K562 (cell line): Measurements from ENCODE around the gene CUL2. TPM values are rescaled to one million over a fixed set of nuclear protein-coding genes. Genes with fewer than 3 reads are reported as not detected.
"Not testable (repeated sequence)": the region's sequence is repeated elsewhere in the genome, so short reads cannot be mapped to it uniquely, and the experiment has no call there.

ENCODE experiments used
- ATAC-seq: fragments of 200-7000 bp; cut with Tn5 transposase; 3 replicates; pipeline ENCODE4 v1.9.1; 2020; ENCODE audit warnings: moderate library complexity
- BruUV-seq: library from RNA; stranded (reverse); fragments of 400-500 nt; replicated peaks from 2 replicates; lab custom pipeline; 2021; lab: Mats Ljungman, UMichigan
- CTCF ChIA-PET: fragments of 300-600 bp; formaldehyde crosslinking; extraction: SDS; loops from one replicate; lab custom pipeline; 2021; ENCODE audit warnings: low intra/inter-chr PET ratio; lab: Yijun Ruan, JAX
- POLR2A ChIA-PET: fragments of 300-600, 350-650 bp; sonication (Branson Sonifier 250); formaldehyde crosslinking; extraction: SDS; loops from one replicate; lab custom pipeline; 2021; ENCODE audit warnings: antibody characterized with exemption, inconsistent platforms; lab: Yijun Ruan, JAX
- DNase-seq, 4 experiments: peaks; one replicate each; pipeline versions ENCODE4 v3.0.0 to v3.0.0-alpha.2; 2011 to 2018; ENCODE audit warnings: low spot score in 3 of 4, mixed read lengths in 3 of 4; ENCODE audit errors: extremely low read depth in 1 of 4
- FAIRE-seq: peaks from 2 replicates; lab custom pipeline; 2011; peaks lifted over from hg19 to GRCh38; lab: Jason Lieb, UNC
- H2AFZ ChIP-seq: 2 replicates; pipeline ENCODE4 v1.6.0; 2011; ENCODE audit warnings: low read depth, low read length, control low read depth, inconsistent platforms
- H3K27ac ChIP-seq: fragments of 200-600 bp; 3 replicates; pipeline ENCODE4 v1.8.0; 2011; ENCODE audit warnings: low read depth, mild to moderate bottlenecking, control low read depth, inconsistent platforms, low read length, moderate library complexity, mixed read lengths; ENCODE audit errors: extremely low read depth
- H3K27me3 ChIP-seq, 2 experiments: fragments of 300-600 bp in 1 of 2; 2 replicates in 1 of 2; 3 replicates in 1 of 2; pipeline versions ENCODE4 v1.6.0 to v1.8.0; 2011; ENCODE audit warnings: inconsistent platforms in 2 of 2, low read length in 2 of 2, mild to moderate bottlenecking in 1 of 2, mixed read lengths in 1 of 2, moderate library complexity in 1 of 2; ENCODE audit not compliant: control insufficient read depth in 2 of 2, insufficient read depth in 2 of 2
- H3K36me3 ChIP-seq: fragments of 300-600 bp; 3 replicates; pipeline ENCODE4 v1.8.0; 2011; ENCODE audit warnings: mild to moderate bottlenecking, low read length, inconsistent platforms; ENCODE audit not compliant: control insufficient read depth, insufficient read depth
- H3K4me1 ChIP-seq, 2 experiments: fragments of 200-600 bp in 1 of 2; replicated peaks in 1 of 2; 2 replicates in 1 of 2; 3 replicates in 1 of 2; pipeline versions ENCODE4 v1.5.1 to v1.8.0; 2011; ENCODE audit warnings: inconsistent platforms in 2 of 2, low read length in 2 of 2, mild to moderate bottlenecking in 1 of 2, mixed read lengths in 1 of 2, moderate library complexity in 1 of 2; ENCODE audit not compliant: control insufficient read depth in 2 of 2, insufficient read depth in 2 of 2
- H3K4me2 ChIP-seq: 2 replicates; pipeline ENCODE4 v1.6.1; 2011; ENCODE audit warnings: low read length, control low read depth, inconsistent platforms, mixed read lengths; ENCODE audit not compliant: insufficient read depth
- H3K4me3 ChIP-seq: fragments of 200-600 bp; sonication (generic), shearing (Covaris generic); 2 replicates; pipeline ENCODE4 v1.5.1; 2016; ENCODE audit warnings: control low read depth, inconsistent platforms
- H3K79me2 ChIP-seq: fragments of 200-600 bp; 3 replicates; pipeline ENCODE4 v1.8.0; 2011; ENCODE audit warnings: low read length, inconsistent platforms; ENCODE audit not compliant: control insufficient read depth, insufficient read depth
- H3K9ac ChIP-seq, 2 experiments: 2 replicates each; pipeline versions ENCODE4 v1.6.0 to v1.6.1; 2011; ENCODE audit warnings: low read depth in 2 of 2, low read length in 2 of 2, control low read depth in 1 of 2, inconsistent platforms in 1 of 2, mild to moderate bottlenecking in 1 of 2, mixed read lengths in 1 of 2; ENCODE audit not compliant: insufficient read depth in 1 of 2
- H3K9me1 ChIP-seq: one replicate; pipeline ENCODE4 v1.6.0; 2011; ENCODE audit warnings: inconsistent platforms, mild to moderate bottlenecking, low read length, moderate library complexity; ENCODE audit not compliant: control insufficient read depth, insufficient read depth
- H3K9me3 ChIP-seq: replicated peaks from 2 replicates; pipeline ENCODE4 v1.5.1; 2011; ENCODE audit warnings: low read depth, low read length, inconsistent platforms; ENCODE audit not compliant: control insufficient read depth, insufficient read depth
- H4K20me1 ChIP-seq: replicated peaks from 2 replicates; pipeline ENCODE4 v1.6.1; 2011; ENCODE audit warnings: low read length, inconsistent platforms, mixed read lengths; ENCODE audit not compliant: control insufficient read depth, insufficient read depth
- HDAC8 ChIP-seq: fragments of 450-650 bp; IDR thresholded peaks from 2 replicates; pipeline ENCODE4 v1.6.1; 2016; ENCODE audit warnings: mild to moderate bottlenecking, missing genetic modification characterization, moderate library complexity, missing compliant biosample characterization
- MCM2 ChIP-seq: fragments of 450-650 bp; IDR thresholded peaks from 2 replicates; pipeline ENCODE4 v1.6.1; 2017; ENCODE audit warnings: low read depth, mild to moderate bottlenecking
- NR3C1 ChIP-seq: sonication (generic); formaldehyde crosslinking; IDR thresholded peaks from 2 replicates; pipeline ENCODE4 v1.8.1; 2022; ENCODE audit warnings: missing genetic modification reagents
- WGBS: fragments of 100-300 bp; shearing (Covaris generic); methylation state at CpG from one replicate; pipeline ENCODE4 v1.1.6; 2016; ENCODE audit warnings: low coverage, mixed read lengths; ENCODE audit not compliant: insufficient coverage; ENCODE audit errors: missing lambda C conversion rate; 5-methylcytosine and 5-hydroxymethylcytosine counted together
- in situ Hi-C: fragments of 300-500 bp; cut with MboI; formaldehyde crosslinking; loops from 4 replicates; pipeline ENCODE4 v1.15.0; 2018; ENCODE audit warnings: inconsistent platforms, mixed read lengths
- intact Hi-C: fragments of 100-400 bp; cut with micrococcal nuclease; formaldehyde crosslinking; loops from 2 replicates; pipeline ENCODE4 v1.14.2; 2022
- polyA plus RNA-seq, 8 experiments: library from polyadenylated mRNA; depleted of rRNA in 4 of 8; stranded (reverse) in 5 of 8; unstranded in 3 of 8; fragments of >200 nt; fragmentation: Nextera tagmentation in 2 of 8; fragmentation: Illumina TruSeq in 1 of 8; extraction: Ambion mirVana in 2 of 8; extraction: Trizol in 1 of 8; gene quantifications; 2 replicates each; pipeline versions ENCODE4 v1.2.1 to v1.2.3, GENCODE V29; 2011 to 2014; ENCODE audit warnings: inconsistent platforms in 1 of 8, missing spikeins in 1 of 8
- total RNA-seq, 7 experiments: library from RNA; depleted of rRNA in 6 of 7; stranded (reverse); fragments of >200 nt in 6 of 7; fragmentation: Illumina TruSeq in 2 of 7; extraction: Trizol in 2 of 7; gene quantifications; 2 replicates each; pipeline versions ENCODE4 v1.2.1 to v1.2.3, GENCODE V29; 2011 to 2021; ENCODE audit warnings: low replicate concordance in 1 of 7

CUL2 gene
- total and polyA plus RNA-seq, 9 of the 15 experiments (the other 6 are each of a cell fraction or from before 2014, with no cell fraction given): 17.3 to 46.3 (median 41.2) TPM

DNA sequence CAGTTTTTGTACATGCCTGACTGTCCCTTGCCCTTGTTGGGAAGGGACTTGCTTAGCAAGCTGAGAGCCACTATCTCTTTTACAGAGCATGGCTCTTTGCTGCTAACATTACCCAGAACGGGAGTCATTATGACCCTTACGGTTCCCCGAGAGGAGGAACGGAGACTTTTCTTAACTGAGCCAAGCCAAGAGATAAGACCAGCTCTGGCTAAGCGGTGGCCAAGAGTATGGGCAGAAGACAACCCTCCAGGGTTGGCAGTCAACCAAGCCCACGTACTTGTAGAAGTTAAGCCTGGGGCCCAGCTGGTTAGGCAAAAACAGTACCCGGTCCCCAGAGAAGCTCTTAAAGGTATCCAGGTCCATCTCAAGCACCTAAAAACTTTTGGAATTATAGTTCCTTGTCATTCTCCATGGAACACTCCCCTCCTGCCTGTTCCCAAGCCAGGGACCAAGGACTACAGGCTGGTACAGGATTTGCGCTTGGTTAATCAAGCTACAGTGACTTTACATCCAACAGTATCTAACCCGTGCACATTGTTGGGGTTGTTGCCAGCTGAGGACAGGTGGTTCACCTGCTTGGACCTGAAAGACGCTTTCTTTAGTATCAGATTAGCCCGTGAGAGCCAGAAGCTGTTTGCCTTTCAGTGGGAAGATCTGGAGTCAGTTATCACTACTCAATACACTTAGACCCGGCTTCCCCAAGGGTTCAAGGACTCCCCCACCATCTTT, 118.4 kb downstream of the CUL2 start:
- not testable (repeated sequence) for H3K4me2 ChIP-seq
- WGBS: 1% methylated on average over 12 of the region's 12 CpGs

DNA sequence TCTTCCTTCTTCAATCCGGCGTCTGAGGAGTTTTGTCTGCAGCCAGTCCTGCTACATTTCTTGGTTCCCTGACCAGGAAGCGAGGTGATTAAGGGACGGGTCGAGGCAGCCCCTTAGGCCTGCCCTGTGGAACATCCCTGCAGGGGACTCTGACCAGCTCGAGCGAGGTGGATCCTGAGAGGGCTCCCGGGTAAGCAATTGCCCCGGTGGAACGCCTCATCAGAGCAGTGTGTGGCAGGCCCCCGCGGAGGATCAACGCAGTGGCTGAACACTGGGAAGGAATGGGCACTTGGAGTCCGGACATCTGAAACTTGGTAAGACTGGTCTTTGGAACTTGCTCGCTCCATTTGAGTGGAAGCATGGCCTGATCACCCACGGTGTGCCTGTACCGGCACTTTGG, 121.0 kb downstream of the CUL2 start:
- H3K36me3 ChIP-seq: no peaks in the 10 kb centered on the region
- H2AFZ ChIP-seq: no peak overlapping the region
- ChIA-PET CTCF (no interaction called here), POLR2A (no interaction called here)
- peaks cover 18 to 30% of the 10 kb centered on the region in 2 experiments; a peak in 4 of 5 replicates for H3K27me3 ChIP-seq
- TF ChIP-seq MCM2 (no peak), NR3C1 (no peak), HDAC8 (tag) (no peak)
- H3K4me3 ChIP-seq: no peak overlapping the region
- no peaks in the 10 kb centered on the region for H3K79me2 ChIP-seq
- DNase-seq (no peak), ATAC-seq (no peak), FAIRE-seq (no peak)
- H3K9ac ChIP-seq: no peak overlapping the region
- H3K4me1 ChIP-seq: no peaks in the 10 kb centered on the region; a peak in 1 of 5 replicates
- 13% methylated on average over 17 of the region's 17 CpGs for WGBS
- intact Hi-C loops (no loop called here), in situ Hi-C loops (no loop called here)
- no peak overlapping the region for H3K4me2 ChIP-seq
- no peaks in the 10 kb centered on the region for H3K9me1 ChIP-seq
- BruUV-seq: no TSS peak
- H4K20me1 ChIP-seq: no peaks in the 10 kb centered on the region
- H3K27ac ChIP-seq: no peak overlapping the region
- no peaks in the 10 kb centered on the region for H3K9me3 ChIP-seq

More for the DNA sequence above, 118.4 kb downstream of the CUL2 start:
- H3K27ac ChIP-seq, DNase-seq, H3K4me3 ChIP-seq, H3K9ac ChIP-seq, H3K9me1 ChIP-seq, CTCF ChIA-PET, ATAC-seq, H3K36me3 ChIP-seq, FAIRE-seq, in situ Hi-C loops, H3K4me1 ChIP-seq, BruUV-seq, H3K9me3 ChIP-seq, H4K20me1 ChIP-seq, intact Hi-C loops, H2AFZ ChIP-seq, H3K79me2 ChIP-seq: not testable (repeated sequence)
- peaks cover 19 to 28% of the 10 kb centered on the region in 2 experiments; a peak in 4 of 5 replicates for H3K27me3 ChIP-seq
- POLR2A ChIA-PET: interaction anchor here (0.6 to 0.7 kb wide), 2 partner anchors 23 to 25 kb away, joined by 3 read pairs; no protein-coding TSS in a partner anchor
